ENCODE results near the gene DENND1B. TPM values are rescaled to one million over a fixed set of nuclear protein-coding genes. Genes with fewer than 3 reads are reported as not detected.

Gene DENND1B
- total RNA-seq, 4 donors from 2014 or later = 1.8 to 37.5 (median 19.5) TPM

GRCh38 chr1:197736685-197737084 is 38.6 kb downstream of the DENND1B start:
- no peak for DNase-seq
- H3K27me3 ChIP-seq = no peaks in the 10 kb centered on the region
- no peaks in the 10 kb centered on the region for H3K36me3 ChIP-seq
- H3K27ac ChIP-seq = no peak overlapping the region
- no peaks in the 10 kb centered on the region for H3K4me1 ChIP-seq
- intact Hi-C loops (cut with DNase I; ENCODE audit: low total_unique reads) = no loop called here
- no peak overlapping the region for H3K4me3 ChIP-seq
- no peak for TF ChIP-seq CTCF (IDR thresholded peaks at IDR 0.05)
- no peak for TF ChIP-seq POLR2A (IDR thresholded peaks at IDR 0.05)
- H3K9me3 ChIP-seq = no peaks in the 10 kb centered on the region

- no peak for TF ChIP-seq POLR2A (IDR thresholded peaks at IDR 0.05)
- TF ChIP-seq CTCF (IDR thresholded peaks at IDR 0.05) = no peak
- H3K4me1 ChIP-seq = no peaks in the 10 kb centered on the region
- intact Hi-C loops (cut with DNase I; ENCODE audit: low total_unique reads) = no loop called here
- H3K9me3 ChIP-seq = no peaks in the 10 kb centered on the region
- H3K4me3 ChIP-seq = no peak overlapping the region
- DNase-seq = no peak
- no peaks in the 10 kb centered on the region for H3K27me3 ChIP-seq
- H3K36me3 ChIP-seq = no peaks in the 10 kb centered on the region
- no peak overlapping the region for H3K27ac ChIP-seq
Observed at GRCh38 chr1:197735461-197735860, 39.8 kb downstream of the DENND1B start.

- Histone ChIP-seq H3K27ac (no peak overlapping the region), H3K36me3 (no peaks in the 10 kb centered on the region), H3K4me1 (no peaks in the 10 kb centered on the region), H3K9me3 (no peaks in the 10 kb centered on the region), H3K4me3 (no peak overlapping the region), H3K27me3 (no peaks in the 10 kb centered on the region)
- intact Hi-C loops (cut with DNase I; ENCODE audit: low total_unique reads) = no loop called here
- no peak for DNase-seq
- no peak for TF ChIP-seq CTCF (IDR thresholded peaks at IDR 0.05)
- no peak for TF ChIP-seq POLR2A (IDR thresholded peaks at IDR 0.05)
Observed at GRCh38 chr1:197733324-197733723, 42.0 kb downstream of the DENND1B start.

- no peak for DNase-seq
- TF ChIP-seq CTCF (IDR thresholded peaks at IDR 0.05) (no peak), POLR2A (IDR thresholded peaks at IDR 0.05) (no peak)
- H3K4me1 ChIP-seq = no peaks in the 10 kb centered on the region
- no peak overlapping the region for H3K27ac ChIP-seq
- no peaks in the 10 kb centered on the region for H3K27me3 ChIP-seq
- H3K9me3 ChIP-seq = no peaks in the 10 kb centered on the region
- H3K4me3 ChIP-seq = no peak overlapping the region
- no peaks in the 10 kb centered on the region for H3K36me3 ChIP-seq
- intact Hi-C loops (cut with DNase I; ENCODE audit: low total_unique reads) = no loop called here
Observed at GRCh38 chr1:197732187-197732586, 43.1 kb downstream of the DENND1B start.

GRCh38 chr1:197731449-197731848 is 43.8 kb downstream of the DENND1B start:
- no peaks in the 10 kb centered on the region for H3K27me3 ChIP-seq
- H3K9me3 ChIP-seq = no peaks in the 10 kb centered on the region
- H3K27ac ChIP-seq = no peak overlapping the region
- intact Hi-C loops (cut with DNase I; ENCODE audit: low total_unique reads) = no loop called here
- H3K4me1 ChIP-seq = no peaks in the 10 kb centered on the region
- H3K36me3 ChIP-seq = no peaks in the 10 kb centered on the region
- no peak overlapping the region for H3K4me3 ChIP-seq
- TF ChIP-seq POLR2A (IDR thresholded peaks at IDR 0.05) = no peak
- TF ChIP-seq CTCF (IDR thresholded peaks at IDR 0.05) = no peak
- no peak for DNase-seq
